GM21825 (cell line): Measurements from ENCODE around the gene EFHC1.

Experiments used
- ATAC-seq: cut with Tn5 transposase; IDR thresholded peaks from one replicate; pipeline ENCODE4 v1.9.1; 2021; ENCODE audit warnings: mild to moderate bottlenecking, moderate library complexity; ENCODE audit not compliant: unreplicated experiment

The EFHC1 gene

GRCh38 chr6:52551483-52552277 is 131.5 kb downstream of the EFHC1 start:
- ATAC-seq: no peak

DNA sequence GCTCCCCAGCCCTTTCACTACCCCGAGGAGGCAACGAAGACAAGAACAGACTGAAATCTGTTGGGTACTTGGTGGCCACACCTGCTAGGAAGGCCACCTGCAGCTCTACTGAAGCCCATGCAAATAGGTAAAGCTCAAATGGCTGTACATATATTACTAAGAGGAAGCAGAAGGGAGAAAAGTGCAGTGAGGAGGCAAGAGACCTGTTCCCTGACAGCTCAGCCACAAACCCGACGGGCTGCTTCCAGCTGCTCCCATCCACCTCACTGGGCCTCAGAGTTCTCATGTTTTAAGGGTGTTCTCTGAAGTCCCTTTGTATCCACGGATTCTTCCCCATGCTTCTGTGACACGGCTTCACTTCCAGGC is 132.1 kb downstream of the EFHC1 start:
- peak; percentile 93 for ATAC-seq

GRCh38 chr6:52553158-52553557 is 133.0 kb downstream of the EFHC1 start:
- ATAC-seq: no peak

GRCh38 chr6:52553719-52554118 is 133.6 kb downstream of the EFHC1 start:
- no peak for ATAC-seq

- no peak for ATAC-seq
These were observed 134.6 kb downstream of the EFHC1 start for GRCh38 chr6:52554684-52555280.

- no peak for ATAC-seq
These were observed 135.5 kb downstream of the EFHC1 start for GRCh38 chr6:52555518-52556233.

- ATAC-seq: no peak
These were observed 137.5 kb downstream of the EFHC1 start for GRCh38 chr6:52557389-52558265.

GRCh38 chr6:52558266-52559000 is 138.3 kb downstream of the EFHC1 start:
- ATAC-seq: no peak

DNA sequence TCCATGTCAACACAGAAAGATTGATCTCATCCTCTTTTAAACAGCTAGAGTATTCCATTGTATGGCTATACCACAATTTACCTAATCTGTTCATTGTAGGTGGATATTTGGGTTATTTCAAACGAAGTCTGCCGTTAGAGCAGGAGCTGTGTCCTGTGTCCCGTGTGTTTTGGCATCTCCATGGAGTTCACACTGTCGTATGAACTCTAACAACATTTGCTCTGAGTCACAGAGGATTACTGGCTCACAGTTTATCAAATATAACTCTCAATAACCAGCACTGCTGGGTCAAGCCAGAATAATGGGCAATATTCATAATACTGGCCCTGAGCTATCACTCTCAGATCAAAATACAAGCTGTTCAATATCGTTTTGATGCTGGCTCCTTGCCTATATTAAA is 140.3 kb downstream of the EFHC1 start:
- no peak for ATAC-seq

- ATAC-seq: no peak
These were observed 142.8 kb downstream of the EFHC1 start for GRCh38 chr6:52562911-52563310.

- ATAC-seq: no peak
These were observed 144.7 kb downstream of the EFHC1 start for GRCh38 chr6:52564856-52565255.

- peak; percentile 80 for ATAC-seq
These were observed 146.1 kb downstream of the EFHC1 start for GRCh38 chr6:52566201-52566600.

DNA sequence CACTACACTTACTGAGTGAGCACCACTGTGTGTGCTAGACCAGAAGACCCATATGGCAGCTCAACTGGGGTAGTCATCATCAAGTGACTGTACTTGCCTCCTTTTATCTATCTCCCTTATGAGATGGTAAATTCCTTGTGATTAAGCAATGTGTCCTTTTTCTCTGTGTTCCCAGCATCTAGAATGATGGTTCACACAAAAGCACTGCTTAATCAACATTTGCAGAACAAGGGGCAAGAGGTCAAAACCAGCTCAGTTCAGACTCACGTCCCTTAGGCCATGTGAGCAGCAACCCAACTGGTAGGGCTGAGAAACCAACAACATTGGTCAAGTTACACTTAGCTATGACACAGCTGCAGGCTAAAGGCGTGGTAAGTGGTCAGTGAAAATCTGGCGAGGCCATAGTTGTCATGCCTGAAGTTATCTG is 146.7 kb downstream of the EFHC1 start:
- ATAC-seq: no peak

GRCh38 chr6:52568320-52568719 is 148.2 kb downstream of the EFHC1 start:
- no peak for ATAC-seq

GRCh38 chr6:52570291-52570700 is 150.2 kb downstream of the EFHC1 start:
- no peak for ATAC-seq

GRCh38 chr6:52571099-52571755 is 151.1 kb downstream of the EFHC1 start:
- ATAC-seq: no peak

GRCh38 chr6:52572536-52572935 is 152.4 kb downstream of the EFHC1 start:
- no peak for ATAC-seq

DNA sequence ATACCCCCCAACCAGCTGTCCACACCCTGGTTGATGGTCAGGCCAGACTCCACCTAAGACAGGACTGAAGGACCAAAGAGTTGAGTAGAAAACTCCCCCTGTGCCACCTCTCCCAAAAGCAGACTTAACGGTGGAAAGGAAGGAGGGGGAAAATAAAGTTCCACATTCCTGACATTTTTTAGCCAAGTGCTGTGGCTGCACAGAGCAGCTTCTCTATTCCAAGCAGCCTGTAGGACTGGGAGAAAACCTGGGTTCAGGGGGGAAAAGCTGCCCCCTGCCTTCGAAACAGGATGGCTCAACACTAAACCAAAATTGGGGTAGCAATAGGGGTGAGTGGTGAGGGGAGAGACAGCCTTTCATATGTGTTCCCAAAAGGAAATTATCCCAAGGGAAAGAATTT is 153.2 kb downstream of the EFHC1 start:
- ATAC-seq: no peak
